Measurements from ENCODE around the gene PDE8A. TPM values are rescaled to one million over a fixed set of nuclear protein-coding genes. Genes with fewer than 3 reads are reported as not detected.
"Not testable (repeated sequence)": the region's sequence is repeated elsewhere in the genome, so short reads cannot be mapped to it uniquely, and the experiment has no call there.

The PDE8A gene
- polyA plus RNA-seq, 5 donors, result 37.2 to 64.7 (median 51.2) TPM

- peak in 1 of 2 donors; percentile 15 for DNase-seq
Measured at GRCh38 chr15:85168642-85169173, 187.1 kb downstream of the PDE8A start.

GRCh38 chr15:85171736-85172135, 190.1 kb downstream of the PDE8A start:
- no peak for DNase-seq

DNA sequence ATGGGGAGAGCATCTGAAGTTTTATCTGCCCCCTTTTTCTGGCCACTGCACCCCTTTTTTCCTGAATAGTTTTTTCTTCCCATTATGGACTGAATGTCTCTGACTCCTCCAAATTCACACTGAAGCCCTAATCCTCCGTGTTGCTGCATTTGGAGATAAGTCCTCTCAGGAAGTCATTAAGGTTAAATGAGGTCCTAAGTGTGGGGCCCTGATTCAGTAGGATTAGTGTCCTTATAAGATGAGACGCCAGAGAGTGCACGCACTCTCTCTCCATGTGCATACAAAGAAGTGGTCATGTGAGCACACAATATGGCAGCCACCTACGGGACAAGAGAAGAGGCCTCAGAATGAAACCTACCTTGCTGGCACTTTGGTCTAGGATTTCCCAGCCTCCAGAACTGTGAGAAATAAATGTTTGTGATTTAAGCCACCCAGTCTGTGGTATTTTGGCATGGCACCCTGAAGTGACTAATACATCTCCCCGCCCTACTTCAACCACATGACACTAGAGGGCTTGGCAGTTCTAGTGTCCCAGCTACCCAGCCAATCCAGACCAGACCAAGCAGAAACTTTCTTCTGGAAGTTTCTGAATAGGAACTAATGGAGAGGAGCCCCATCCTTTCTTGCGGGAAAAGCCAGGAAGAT, 191.3 kb downstream of the PDE8A start:
- no peak for DNase-seq

GRCh38 chr15:85173630-85174029, 192.0 kb downstream of the PDE8A start:
- DNase-seq, result not testable (repeated sequence)

- DNase-seq, result no peak
Measured at GRCh38 chr15:85174521-85174920, 192.9 kb downstream of the PDE8A start.

GRCh38 chr15:85177042-85177515, 195.4 kb downstream of the PDE8A start:
- not testable (repeated sequence) for DNase-seq

- no peak for DNase-seq
Measured at GRCh38 chr15:85178308-85178707, 196.7 kb downstream of the PDE8A start.

- no peak for DNase-seq
Measured at GRCh38 chr15:85179700-85180099, 198.0 kb downstream of the PDE8A start.

GRCh38 chr15:85185350-85185749, 203.7 kb downstream of the PDE8A start:
- not testable (repeated sequence) for DNase-seq

- DNase-seq, result not testable (repeated sequence)
Measured at GRCh38 chr15:85188171-85188577, 206.5 kb downstream of the PDE8A start.

Other genes with a start within 250 kb of the PDE8A start
- gene ZNF592, start 233.3 kb upstream of the PDE8A start, polyA plus RNA-seq (ENCODE audit: insufficient read depth in 1 of 5, insufficient read length in 5 of 5, low replicate concordance in 1 of 5), result 10 to 100 TPM; 19.7 to 27.2 (median 26.0) TPM
- gene ALPK3, start 164.5 kb upstream of the PDE8A start, polyA plus RNA-seq (ENCODE audit: insufficient read depth in 1 of 5, insufficient read length in 5 of 5, low replicate concordance in 1 of 5), result 10 to 100 TPM; 13.8 to 23.6 (median 17.2) TPM
- under 1 TPM; 0.10 to 0.24 (median 0.13) TPM for gene SLC28A1, start 97.2 kb upstream of the PDE8A start, polyA plus RNA-seq (ENCODE audit: insufficient read depth in 1 of 5, insufficient read length in 5 of 5, low replicate concordance in 1 of 5)

Data from right lung (tissue), 5 donors.